Panc1 (cell line): ENCODE data around the gene RAB1B.

Experiments used
- CTCF ChIP-seq: fragments of 450-650 bp; IDR thresholded peaks from 2 replicates; pipeline ENCODE4 v1.5.1; 2017; ENCODE audit warnings: mild to moderate bottlenecking
- POLR2AphosphoS5 ChIP-seq: IDR thresholded peaks from 2 replicates; pipeline ENCODE4 v1.6.1; 2012; ENCODE audit warnings: mild to moderate bottlenecking, low read depth, low read length, moderate library complexity
- REST ChIP-seq, 2 experiments: IDR thresholded peaks; 2 replicates each; pipeline ENCODE4 v1.6.1; 2011 to 2012; ENCODE audit warnings: low read depth in 2 of 2, control low read depth in 1 of 2, low read length in 1 of 2, mild to moderate bottlenecking in 1 of 2, moderate library complexity in 1 of 2; ENCODE audit not compliant: insufficient read depth in 1 of 2

- TF ChIP-seq CTCF (no peak), REST (IDR thresholded peaks at IDR 0.05; ENCODE audit: insufficient read depth in 1 of 2, low read depth in 2 of 2, low read length in 1 of 2) (no peak), POLR2AphosphoS5 (no peak)
Measured at GRCh38 chr11:66321606-66322005, 53.2 kb downstream of the RAB1B start.
